GM19372 (cell line): Measurements from ENCODE around the gene TGFBR3.
"Not testable (repeated sequence)": the region's sequence is repeated elsewhere in the genome, so short reads cannot be mapped to it uniquely, and the experiment has no call there.

ENCODE experiments used
- ATAC-seq: cut with Tn5 transposase; IDR thresholded peaks from one replicate; pipeline ENCODE4 v1.9.1; 2021; ENCODE audit warnings: mild to moderate bottlenecking, low read depth, moderate library complexity; ENCODE audit not compliant: unreplicated experiment

TGFBR3 gene

DNA sequence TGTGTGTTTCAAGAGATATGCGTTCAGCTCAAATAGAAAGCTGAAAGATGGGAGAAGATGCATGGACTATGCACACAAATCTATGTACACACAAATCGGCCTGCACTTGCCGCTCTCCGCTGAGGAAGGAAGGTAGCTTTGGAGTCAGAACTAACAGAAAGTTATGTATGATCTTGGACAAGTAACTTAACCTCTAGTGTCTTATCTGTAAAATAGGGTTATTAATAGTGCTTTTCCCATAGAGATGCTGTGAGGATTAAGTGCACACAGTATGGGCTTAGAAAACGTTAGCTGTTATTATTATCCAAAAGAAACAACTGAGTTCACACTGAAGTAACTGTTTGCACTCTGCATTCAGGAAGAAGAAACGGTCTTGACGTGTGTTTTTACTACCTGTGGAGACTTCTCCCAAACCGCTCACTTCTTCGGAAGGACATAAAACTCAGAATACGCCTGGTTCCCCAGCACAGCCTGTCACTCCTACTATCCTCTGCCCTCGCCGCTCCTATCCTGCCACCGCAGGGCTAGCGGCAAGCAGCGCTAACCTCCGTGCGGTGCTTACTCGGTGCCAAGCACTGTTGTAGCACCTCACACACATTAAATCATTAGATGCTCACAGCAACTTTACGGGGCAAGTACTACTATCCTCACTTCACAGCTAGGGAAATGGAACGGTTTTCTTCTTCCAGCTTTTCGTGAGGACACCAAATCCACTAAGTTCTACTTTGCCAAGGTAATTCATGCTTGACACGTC is 1.3 kb downstream of the TGFBR3 start:
- no peak for ATAC-seq

DNA sequence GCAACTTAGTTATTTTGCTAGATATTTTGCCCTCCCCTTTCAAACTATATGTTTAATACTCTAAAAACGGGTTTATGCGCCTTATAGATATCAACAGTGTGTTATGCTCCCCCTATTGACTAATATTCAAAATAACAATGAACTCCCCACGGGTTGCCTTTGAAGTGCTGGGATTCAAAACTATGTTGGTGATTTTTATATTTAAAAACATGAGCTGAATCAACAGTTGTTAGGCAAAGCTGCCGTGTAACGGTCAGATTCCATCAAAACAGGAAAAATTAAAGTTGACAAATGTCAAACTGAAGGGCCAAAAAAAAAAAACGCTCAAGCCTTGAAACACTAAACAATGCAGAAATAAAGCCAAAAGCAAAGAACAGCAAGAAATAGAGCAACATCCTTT is 2.5 kb downstream of the TGFBR3 start:
- ATAC-seq, result no peak

DNA sequence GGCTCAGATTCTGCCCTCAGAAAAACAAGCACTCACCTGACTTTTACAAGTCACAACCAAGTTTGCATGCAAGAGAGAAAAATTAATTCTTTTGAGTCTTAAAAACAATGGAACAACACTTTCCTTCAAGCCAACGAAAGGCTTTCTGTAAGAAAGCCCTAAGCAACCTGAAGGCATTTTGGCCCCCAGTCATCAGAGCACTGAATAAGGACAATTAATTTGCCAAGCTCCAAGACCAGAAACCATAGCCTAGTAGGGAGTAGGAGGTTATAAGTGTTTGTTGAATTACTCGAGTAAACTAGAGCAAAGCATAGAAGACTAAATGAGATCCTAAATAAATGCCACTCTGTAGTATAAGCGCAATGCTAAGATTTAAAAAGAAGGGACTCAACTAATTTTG is 4.7 kb downstream of the TGFBR3 start:
- no peak for ATAC-seq

DNA sequence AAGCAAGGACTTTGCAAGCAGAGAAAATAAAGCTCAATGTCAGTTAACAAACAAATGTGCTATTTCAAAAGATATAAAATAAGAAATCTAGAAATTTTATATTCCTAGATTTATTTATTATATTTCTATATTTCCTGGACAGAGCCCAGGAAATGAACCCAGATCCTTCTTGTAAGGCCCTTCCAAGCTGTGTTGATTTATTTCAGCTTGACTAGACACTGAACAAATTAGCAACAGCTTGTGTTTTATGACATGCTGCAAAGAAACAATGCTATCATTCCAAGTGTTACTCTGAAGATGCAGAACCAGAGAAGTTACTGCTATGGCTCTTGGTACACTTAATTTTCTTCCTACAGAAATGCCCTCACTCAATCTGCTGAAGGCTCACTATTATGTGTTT is 6.2 kb downstream of the TGFBR3 start:
- no peak for ATAC-seq

DNA sequence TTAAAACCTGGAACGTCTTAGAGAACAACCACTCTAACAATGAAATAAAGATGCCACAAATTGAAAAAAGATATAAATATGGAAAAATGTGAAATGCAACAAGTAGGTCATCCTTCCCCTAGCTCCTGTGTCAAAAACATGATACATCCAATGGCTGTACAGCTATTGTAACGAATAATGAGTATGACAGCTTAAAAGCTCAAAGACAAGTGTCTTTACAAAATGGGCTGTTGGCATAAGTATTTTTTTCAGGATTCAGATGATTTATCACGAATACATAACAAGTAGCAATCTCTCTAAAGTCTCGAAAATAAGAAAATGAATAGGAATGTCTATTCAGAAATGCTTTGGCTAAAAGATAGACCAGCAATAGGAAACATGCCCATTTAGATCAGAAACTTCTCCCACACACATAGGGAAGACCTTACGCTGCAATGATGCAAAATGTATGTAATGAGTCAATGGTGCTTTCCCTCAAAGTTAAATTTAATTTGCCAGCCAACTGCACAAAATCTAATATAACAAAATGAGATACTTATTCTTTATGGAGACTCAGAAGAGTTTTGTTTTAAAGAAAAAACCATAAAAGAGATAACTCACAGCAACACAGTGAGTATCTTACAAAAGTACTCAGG is 8.3 kb downstream of the TGFBR3 start:
- ATAC-seq, result no peak

DNA sequence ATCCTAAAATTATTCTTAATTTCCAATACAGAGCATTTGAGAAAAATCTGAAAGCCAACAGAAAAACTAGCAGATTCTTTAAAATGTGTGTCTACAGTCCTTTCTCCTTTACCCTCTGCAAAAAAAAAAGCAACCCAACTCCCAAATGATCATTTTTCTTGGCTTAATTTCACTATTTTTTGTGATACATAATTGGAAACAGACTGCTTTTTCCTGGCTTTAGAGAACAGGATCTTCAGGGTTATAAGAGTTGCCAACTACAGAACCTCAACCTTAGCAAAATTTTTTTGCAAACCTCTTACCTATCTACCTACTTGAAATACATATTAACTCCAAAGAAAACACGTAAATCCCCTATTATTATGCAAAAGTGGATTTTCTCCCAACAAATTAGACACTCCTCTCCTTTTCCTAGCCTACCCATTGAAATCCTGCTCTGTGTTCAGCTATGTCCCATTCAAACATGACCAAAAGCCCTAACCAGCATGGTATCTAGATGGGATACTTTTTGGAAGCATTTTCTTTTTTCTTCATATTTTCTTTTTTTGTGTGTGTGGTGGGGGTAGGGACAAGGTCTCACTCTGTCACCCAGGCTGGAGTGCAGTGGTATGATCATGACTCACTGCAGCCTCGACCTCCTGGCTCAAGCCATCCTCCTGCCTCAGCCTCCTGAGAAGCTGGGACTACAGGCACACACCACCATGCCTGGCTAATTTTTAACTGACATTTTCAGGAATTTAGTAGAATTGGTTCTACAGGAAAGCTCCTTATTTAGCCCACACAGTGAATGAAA is 9.0 kb downstream of the TGFBR3 start:
- ATAC-seq, result no peak

DNA sequence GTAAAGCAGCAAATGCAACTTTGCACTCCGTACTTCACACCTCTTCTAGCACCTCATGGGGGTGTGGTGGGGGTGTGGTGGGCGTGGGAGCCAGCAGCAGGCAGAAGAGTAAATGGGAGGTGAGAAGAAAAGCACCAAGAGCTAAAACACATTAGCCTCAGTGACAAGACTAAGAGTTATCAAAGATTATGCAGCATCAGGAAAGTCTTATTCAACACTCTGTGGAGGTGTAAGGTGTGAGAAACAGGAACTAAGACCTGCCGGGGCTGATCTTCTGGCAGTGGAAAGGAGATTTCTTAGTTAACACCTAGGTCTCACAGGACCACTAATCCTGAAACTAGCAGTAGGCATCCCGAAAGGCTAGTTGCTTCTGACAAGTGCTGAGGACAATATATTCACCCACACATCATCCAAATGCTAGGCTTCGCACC is 9.9 kb downstream of the TGFBR3 start:
- peak; percentile 85 for ATAC-seq

DNA sequence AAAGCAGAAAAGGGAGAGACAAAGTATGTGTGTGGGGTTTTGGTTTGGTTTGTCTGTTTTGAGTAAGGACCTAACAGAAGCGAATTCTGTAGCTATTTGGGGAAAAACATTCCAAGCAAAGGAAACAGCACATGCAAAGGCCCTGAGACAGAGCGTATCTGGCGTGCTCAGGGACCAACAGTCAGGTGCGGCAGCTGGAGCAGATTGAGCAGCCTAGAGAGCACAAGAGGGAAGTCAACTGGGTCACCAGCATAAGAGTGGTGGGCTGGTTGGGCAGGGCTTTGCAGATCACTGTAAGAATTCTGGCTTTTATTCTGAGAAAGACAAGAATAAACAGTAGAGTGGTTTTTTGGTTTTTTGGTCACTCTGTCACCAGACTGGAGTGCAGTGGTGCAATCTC is 11.8 kb downstream of the TGFBR3 start:
- no peak for ATAC-seq

DNA sequence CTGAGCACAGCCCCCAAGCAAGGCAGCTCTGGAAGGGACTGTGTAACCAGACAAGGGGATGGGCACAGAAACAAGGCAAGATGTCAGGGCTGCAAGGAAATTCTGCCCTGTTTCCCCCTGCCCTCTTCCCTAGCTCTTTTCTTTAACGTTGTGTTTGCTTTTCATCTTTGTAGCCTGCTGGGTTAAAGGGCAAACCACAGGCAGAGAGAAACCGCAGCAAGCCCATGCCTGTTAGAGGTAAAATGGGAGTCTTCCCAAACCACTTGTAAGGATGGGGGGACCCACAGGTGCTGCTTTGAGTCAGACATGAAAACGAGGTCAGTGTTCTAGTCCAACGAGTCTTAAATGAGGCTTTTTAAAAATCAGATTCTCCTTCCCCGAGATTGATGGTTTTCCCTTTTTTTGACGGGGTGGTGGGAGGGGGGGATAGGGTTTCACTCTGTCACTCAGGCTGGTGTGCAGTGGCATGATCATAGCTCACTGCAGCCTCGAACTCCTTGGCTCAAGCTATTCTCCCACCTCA is 13.3 kb downstream of the TGFBR3 start:
- ATAC-seq, result no peak

DNA sequence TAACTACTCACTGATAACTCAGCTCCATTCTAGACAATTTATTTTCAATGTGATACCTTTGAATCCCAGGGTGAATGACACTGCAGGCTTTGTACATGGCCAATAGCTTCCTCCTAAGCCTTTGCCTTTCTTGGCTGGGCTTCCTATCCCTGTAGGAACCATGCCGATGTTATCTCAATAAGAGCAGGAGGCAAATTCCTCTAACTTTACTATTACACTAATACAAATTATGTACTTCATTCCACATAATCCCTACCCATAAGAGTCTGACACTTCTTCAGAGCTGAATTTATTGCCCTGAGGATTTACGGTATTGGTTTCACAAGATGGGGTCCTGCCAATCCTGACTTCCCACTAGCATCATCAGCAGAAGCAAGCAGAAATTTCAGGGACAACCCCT is 14.0 kb downstream of the TGFBR3 start:
- ATAC-seq, result no peak

DNA sequence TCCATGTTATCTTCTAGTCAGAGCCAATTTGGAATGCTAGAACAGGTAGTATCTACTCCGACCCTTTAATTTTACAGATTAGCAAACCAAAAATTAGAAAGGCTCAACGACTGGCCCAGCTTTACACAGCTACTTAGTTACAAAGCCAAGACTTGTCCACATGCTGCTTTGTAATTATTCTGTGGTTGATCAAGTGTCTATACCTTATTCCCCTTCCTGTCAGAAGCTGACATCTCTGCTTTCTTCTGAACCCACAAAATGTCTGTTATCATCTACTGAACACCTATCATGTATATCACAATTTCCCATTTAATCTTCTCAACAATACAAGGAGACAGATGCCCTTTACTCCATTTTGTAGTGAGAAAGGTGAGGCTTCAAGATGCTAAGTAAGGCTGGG is 15.6 kb downstream of the TGFBR3 start:
- no peak for ATAC-seq

DNA sequence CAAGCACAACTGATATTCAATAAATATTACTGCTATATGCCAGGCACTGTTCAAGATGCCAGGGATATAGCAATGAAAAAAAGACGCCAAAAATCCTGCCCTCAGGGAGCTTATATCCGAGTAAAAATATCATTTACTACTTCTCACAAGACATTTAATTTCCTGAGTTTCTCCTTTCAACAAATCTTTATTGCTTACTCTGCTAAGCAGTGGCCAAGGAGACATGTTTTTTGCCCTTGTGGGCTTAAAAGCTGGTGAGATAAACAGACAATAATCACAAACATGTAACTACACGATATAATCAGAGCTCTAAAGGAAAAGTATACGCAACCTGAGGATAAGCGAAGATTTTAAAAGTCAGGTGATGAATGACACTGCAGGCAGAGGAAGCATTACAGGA is 19.5 kb downstream of the TGFBR3 start:
- no peak for ATAC-seq

DNA sequence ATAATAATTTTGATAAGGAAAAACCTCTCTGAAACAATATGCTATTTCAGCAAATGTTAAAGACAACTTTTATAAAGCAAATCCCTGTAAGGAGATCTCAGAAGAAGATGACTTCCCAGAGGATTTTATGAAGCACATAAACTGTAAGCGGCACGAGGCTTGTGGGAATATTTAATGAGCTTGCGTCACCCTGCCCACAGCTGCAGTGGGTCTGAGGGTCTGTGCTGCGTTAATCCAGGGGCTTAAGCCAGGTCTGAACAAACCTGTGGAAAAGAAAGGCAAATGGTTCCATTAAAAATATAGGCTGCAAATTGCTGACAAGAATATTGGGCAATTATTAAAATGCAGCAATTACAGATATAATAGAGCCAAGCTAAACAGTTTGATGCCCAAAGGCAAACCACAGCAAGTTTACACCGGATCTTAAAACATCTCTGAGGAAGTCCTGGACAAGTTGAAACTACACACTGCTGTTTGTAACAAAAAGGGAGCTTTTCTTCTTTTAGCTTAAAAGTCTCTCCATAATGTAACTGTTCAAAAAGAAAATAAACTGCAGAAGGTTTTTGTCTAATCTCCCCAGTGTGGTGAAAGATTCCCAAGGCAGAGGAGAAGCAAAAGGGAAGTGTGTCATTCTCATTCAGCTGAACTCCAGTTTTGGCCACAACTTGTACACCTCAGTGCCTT is 21.8 kb downstream of the TGFBR3 start:
- ATAC-seq, result no peak

DNA sequence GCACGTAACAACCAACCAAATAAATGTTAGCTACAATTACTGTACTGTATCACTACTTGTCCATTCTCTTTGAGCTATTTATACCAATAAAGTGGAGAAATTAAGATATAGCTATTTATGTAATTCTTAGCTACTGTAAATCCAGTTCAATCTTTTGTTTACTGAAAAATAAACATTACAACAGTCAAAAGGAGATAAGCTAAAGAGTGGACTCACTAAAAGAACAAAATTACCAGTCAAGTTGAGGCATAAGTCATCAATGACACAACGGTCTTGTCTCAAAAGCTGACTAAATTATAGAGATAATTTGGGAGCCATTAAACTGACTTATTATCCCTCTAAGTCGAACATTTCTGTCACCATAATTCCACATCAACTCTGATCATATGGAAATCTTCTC is 22.5 kb downstream of the TGFBR3 start:
- no peak for ATAC-seq

DNA sequence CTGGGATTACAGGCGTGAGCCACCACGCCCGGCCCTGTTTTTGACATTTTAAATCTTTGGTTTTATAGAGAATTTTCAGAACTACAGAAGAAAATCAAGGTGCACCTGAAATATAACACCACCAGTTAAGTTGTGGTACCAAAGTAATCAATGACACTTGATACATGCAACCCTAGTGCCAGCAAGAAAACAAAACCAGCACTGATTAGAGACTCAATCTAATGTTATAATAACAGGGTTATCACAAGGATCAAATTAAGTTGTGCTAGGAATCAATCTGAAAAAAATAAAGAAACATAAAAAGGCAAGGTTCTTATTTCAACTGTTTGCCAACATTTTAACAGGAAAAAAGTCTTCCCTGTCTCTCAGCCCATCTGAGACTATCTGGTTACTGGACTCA is 23.8 kb downstream of the TGFBR3 start:
- ATAC-seq, result no peak

DNA sequence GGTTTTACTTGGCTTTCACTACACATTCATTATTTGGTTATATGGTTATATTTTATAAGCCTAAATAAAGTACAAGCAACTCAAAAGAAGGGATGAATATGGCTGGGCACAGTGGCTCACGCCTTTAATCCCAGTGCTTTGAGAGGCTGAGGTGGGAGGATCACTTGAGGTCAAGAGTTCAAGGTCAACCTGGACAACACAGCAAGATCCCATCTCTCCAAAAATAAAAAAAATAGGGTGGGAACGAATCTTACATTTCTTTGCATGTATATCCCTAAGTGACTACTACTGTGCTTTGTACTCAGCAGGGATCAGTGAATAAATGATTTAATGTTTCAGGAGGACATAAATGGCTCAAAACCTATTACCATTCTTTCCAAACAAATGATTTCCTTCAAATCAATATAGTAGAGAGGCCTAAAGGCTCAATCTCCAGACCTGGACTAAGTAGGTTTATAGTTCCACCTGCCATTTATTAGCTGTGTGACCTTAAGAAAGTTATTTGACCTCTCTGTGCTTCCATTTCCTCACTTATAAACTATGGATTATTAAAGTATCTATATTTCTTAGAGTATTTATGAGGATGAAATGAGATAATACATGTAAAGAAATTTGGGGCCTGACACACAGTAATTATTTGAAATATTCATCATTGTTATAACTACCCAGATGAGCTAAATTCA is 28.3 kb downstream of the TGFBR3 start:
- no peak for ATAC-seq

DNA sequence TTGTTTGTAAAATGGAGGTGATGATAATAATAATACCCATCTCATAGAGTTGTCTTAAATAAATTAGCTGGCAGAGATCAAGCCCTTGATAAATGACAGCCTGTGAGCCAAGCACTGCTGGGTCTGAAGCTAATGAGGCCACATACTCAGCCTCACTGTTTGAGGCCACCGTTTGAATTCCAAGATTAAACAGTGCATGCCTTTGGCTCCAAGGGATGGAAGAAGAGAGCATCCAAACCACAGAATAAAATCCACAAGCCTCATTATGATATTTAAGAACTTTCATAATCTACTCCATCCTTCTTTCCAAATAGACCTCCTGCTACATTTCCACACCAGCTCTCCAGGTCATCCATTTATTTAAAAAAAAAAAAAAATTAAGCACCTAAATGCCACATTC is 29.0 kb downstream of the TGFBR3 start:
- ATAC-seq, result no peak

DNA sequence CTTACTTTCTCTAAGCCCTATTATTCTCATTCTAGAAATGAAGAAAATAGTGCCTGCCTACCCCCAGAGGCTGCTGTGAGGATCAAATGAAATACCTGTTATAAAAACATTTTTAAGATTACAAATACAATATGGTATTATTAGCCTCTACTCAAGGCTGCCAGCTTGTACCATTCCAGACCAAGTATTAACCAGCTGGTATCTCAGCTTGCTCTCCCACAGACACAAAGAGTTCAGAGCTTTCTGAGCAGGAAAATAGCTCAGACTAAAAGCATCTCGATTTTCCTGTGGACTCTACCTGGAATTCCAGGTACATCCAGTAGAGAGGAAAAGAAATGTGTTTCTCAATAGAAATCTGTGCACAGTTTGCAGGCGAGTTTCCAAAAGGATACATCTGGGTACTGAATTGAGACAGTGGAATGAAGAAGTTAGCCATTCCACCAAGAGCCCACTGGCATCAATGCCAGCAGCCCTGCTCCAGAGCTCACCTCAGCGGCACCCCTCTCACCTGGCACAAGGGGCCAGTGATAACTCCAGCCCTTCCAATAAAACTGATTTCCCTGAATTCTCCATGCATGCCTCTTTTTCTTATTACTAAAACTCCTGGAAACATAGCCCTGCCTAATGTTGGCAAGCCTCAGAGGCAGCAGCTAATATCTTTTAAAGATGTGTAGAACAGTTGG is 31.0 kb downstream of the TGFBR3 start:
- no peak for ATAC-seq

DNA sequence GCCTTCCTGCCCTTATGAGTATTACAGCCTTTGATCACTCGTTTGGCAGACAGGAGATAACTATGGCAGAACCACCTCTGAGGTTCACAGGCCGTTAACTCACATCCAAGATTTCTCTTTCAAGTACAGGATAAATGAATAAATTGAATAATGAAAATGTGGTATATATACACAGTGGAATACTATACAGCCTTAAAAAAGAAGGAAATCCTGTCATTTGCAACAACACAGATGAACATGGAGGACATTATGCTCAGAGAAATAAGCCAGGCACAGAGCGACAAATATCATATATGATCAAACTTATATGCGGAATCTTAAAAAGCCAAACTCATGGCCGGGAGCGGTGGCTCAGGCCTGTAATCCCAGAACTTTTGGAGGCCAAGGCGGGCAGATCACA is 32.6 kb downstream of the TGFBR3 start:
- ATAC-seq, result no peak

DNA sequence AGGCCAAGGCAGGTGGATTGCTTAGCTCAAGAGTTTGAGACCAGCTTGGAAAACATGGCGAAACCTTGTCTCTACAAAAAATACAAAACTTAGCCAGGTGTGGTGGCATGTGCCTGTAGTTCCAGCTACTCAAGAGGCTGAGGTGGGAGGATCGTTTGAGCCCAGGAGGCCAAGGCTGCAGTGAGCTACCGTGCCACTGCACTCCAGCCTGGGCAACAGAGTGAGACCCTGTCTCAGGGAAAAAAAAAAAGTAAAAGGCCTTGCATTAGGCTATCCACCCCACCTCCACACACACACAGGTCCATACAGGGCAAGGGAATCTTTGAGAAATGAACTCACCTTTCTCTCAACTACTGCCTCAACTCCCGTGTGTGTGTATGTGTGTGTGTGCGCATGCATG is 33.9 kb downstream of the TGFBR3 start:
- ATAC-seq, result not testable (repeated sequence)
